GM10248 (cell line): ENCODE measurements around the gene TTC5.
A peak's percentile ranks its signal among the peaks of the same experiment; 100 is the strongest.

Experiments
- CTCF ChIA-PET: fragments of 300-600 bp; sonication (Branson Sonifier 250); formaldehyde crosslinking; extraction: SDS; loops from one replicate; lab custom pipeline; 2021; ENCODE audit warnings: antibody characterized with exemption; lab: Yijun Ruan, JAX
- POLR2A ChIA-PET: fragments of 350-650 bp; sonication (Branson Sonifier 250); formaldehyde crosslinking; extraction: SDS; loops from one replicate; lab custom pipeline; 2020; ENCODE audit warnings: antibody characterized with exemption; lab: Yijun Ruan, JAX
- DNase-seq: peaks from one replicate; pipeline ENCODE4 v3.0.0; 2012; ENCODE audit errors: extremely low spot score
- CTCF ChIP-seq: IDR thresholded peaks from 2 replicates; pipeline ENCODE4 v1.5.1; 2012; ENCODE audit warnings: mild to moderate bottlenecking, low read depth; ENCODE audit errors: extremely low read depth, missing control alignments, control extremely low read depth

The TTC5 gene

GRCh38 chr14:20247646-20248246 is 58.0 kb downstream of the TTC5 start:
- peak; percentile 10 for DNase-seq
- TF ChIP-seq CTCF = peak; percentile 33
- POLR2A ChIA-PET = no interaction called here
- CTCF ChIA-PET = interaction anchor here (0.7 kb wide), 1 partner anchor 11 kb away, joined by 3 read pairs; no protein-coding TSS in a partner anchor
